ENCODE measurements around the gene FAM118A. TPM values are rescaled to one million over a fixed set of nuclear protein-coding genes. Genes with fewer than 3 reads are reported as not detected.

Gene FAM118A
- total RNA-seq, 1 experiment from 2014 or later = 37.9 TPM

DNA sequence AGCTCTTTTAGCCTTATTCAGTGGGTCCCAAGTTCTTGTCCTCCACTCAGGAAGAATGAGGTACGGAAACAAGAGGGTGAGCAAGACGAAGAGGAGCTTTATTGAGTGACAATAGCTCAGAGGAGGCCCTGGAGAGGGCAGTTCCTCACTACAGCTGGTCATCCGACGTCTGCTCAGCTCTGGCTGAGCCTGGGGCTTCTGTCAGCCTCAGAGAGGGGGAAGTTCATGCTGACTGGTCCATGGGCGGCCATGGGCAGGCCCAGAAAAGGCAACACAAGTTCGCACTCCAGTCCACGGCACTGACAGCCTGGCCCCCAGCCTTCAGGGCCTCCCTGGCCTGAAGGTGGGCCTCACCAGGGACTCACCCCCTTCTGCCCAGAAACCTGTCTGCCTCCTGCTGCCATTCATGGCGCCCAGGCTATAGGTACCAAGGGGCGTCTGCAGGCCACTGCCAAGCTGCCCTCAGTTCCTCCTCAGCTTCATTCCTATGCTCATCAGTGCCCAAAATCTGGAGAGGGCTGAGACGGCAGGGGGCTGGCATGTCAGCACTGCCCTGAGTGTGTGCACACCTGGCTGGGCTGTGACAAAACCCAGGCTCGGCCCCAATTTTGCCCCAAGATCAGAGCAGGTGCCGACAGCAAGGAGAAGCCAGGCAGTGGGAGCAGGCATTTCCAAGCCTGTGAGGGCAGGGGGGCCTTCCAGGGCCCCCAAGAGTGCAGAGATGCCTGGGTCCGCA is 47.4 kb upstream of the FAM118A start:
- H3K27ac Mint-ChIP-seq = no peak overlapping the region

More for the DNA sequence above, 47.4 kb upstream of the FAM118A start:
- no peak overlapping the region for H3K56ac ChIP-seq (ENCODE audit: insufficient read length, low read depth, low read length)
- no peak overlapping the region for H2BK15ac ChIP-seq (ENCODE audit: low read depth, low read length)
- no peak overlapping the region for H3K27ac ChIP-seq (ENCODE audit: insufficient read length, low read depth, low read length)
- Mint-ChIP-seq H3K4me1 (peaks cover 3 to 12% of the 10 kb centered on the region in 2 experiments), H3K27me3 (ENCODE audit: low read depth) (peaks cover 39% of the 10 kb centered on the region), H3K36me3 (ENCODE audit: insufficient read depth in 1 of 3, low read depth in 3 of 3) (peaks cover 0 to 3% (median 0%) of the 10 kb centered on the region in 3 experiments; a peak in 2 of 7 replicates), H3K4me3 (no peak overlapping the region), H3K9me3 (peaks cover 3 to 6% of the 10 kb centered on the region in 2 experiments)
- H3T11ph ChIP-seq (ENCODE audit: low read length) = no peak overlapping the region
- TF ChIP-seq, protein P1, sequence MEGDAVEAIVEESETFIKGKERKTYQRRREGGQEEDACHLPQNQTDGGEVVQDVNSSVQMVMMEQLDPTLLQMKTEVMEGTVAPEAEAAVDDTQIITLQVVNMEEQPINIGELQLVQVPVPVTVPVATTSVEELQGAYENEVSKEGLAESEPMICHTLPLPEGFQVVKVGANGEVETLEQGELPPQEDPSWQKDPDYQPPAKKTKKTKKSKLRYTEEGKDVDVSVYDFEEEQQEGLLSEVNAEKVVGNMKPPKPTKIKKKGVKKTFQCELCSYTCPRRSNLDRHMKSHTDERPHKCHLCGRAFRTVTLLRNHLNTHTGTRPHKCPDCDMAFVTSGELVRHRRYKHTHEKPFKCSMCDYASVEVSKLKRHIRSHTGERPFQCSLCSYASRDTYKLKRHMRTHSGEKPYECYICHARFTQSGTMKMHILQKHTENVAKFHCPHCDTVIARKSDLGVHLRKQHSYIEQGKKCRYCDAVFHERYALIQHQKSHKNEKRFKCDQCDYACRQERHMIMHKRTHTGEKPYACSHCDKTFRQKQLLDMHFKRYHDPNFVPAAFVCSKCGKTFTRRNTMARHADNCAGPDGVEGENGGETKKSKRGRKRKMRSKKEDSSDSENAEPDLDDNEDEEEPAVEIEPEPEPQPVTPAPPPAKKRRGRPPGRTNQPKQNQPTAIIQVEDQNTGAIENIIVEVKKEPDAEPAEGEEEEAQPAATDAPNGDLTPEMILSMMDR (conservative IDR thresholded peaks at IDR 0.05) = no peak
- H3K4me1 ChIP-seq (ENCODE audit: insufficient read depth, low read length) = peaks cover 2% of the 10 kb centered on the region; the same call in 1 of the 2 replicates
- H4K8ac ChIP-seq (replicated peaks; ENCODE audit: insufficient read length, low read depth, low read length) = no peak overlapping the region
- H3K23ac ChIP-seq (ENCODE audit: insufficient read length, low read depth, low read length) = no peak overlapping the region
- H4K5ac ChIP-seq (ENCODE audit: insufficient read length, low read depth, low read length) = no peak overlapping the region
- H3K79me2 ChIP-seq (ENCODE audit: insufficient read depth, low read length) = no peaks in the 10 kb centered on the region
- no peaks in the 10 kb centered on the region for H3K9me3 ChIP-seq (ENCODE audit: control insufficient read depth, low read depth, low read length)
- H4K20me1 ChIP-seq (ENCODE audit: control insufficient read depth, insufficient read depth, insufficient read length) = no peaks in the 10 kb centered on the region
- DNase-seq = no peak
- H3K27me3 ChIP-seq (ENCODE audit: insufficient read depth, low read length) = no peaks in the 10 kb centered on the region; the same call in 1 of the 2 replicates
- no peaks in the 10 kb centered on the region for H3K23me2 ChIP-seq (ENCODE audit: insufficient read length, low read depth, low read length, poor library complexity, severe bottlenecking)
- H3K4me2 ChIP-seq (ENCODE audit: insufficient read depth, insufficient read length, low read length) = no peak overlapping the region
- H3K18ac ChIP-seq (ENCODE audit: insufficient read length, low read depth, low read length) = no peak overlapping the region
- H2AFZ ChIP-seq (ENCODE audit: low read length) = no peak overlapping the region
- H2BK12ac ChIP-seq (ENCODE audit: insufficient read length, low read depth, low read length) = no peak overlapping the region
- H3K4ac ChIP-seq (ENCODE audit: low read depth, low read length) = no peak overlapping the region
- no CpG with 5 or more reads among the region's 13 CpGs for WGBS (ENCODE audit: extremely low coverage, insufficient read length, low lambda C conversion rate)
- H2BK20ac ChIP-seq (ENCODE audit: low read depth, low read length, poor library complexity, severe bottlenecking) = no peak overlapping the region
- H2AK5ac ChIP-seq (ENCODE audit: insufficient read length, low read length) = no peak overlapping the region
- no peaks in the 10 kb centered on the region for H3K79me1 ChIP-seq (ENCODE audit: insufficient read depth, low read depth, low read length, poor library complexity, severe bottlenecking)
- H3K9ac ChIP-seq (ENCODE audit: extremely low read depth, insufficient read length, low read length) = no peak overlapping the region
- no peak overlapping the region for H3K14ac ChIP-seq (ENCODE audit: insufficient read depth, low read length)
- no peak overlapping the region for H2BK5ac ChIP-seq (ENCODE audit: insufficient read length, low read length)
- H4K91ac ChIP-seq (ENCODE audit: insufficient read length, low read depth, low read length) = no peak overlapping the region
- no peak overlapping the region for H2BK120ac ChIP-seq (ENCODE audit: low read depth, low read length, poor library complexity, severe bottlenecking)
